ENCODE data around the gene ATE1.

The ATE1 gene

DNA sequence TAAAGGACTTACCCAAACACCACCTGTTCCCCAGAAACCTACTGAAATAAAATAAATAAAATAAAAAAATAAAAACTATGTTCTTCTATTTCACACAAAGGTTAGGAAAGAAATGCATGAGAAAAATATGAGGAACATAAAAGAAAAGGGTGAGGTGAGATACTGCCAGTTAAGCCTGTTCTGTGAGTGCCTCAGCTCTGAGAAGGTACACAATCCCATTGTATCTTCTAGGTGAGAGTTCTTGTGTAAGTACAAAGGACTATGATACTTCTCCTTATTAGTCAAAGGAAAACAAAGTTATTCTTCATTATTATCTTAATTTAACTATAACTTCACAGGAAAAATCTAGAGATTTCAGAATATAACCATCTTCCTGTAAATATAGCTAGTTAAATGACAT is 86.0 kb downstream of the ATE1 start:
- H3K4me3 ChIP-seq (ENCODE audit: low read length), result no peak overlapping the region
- TF ChIP-seq, protein P1, sequence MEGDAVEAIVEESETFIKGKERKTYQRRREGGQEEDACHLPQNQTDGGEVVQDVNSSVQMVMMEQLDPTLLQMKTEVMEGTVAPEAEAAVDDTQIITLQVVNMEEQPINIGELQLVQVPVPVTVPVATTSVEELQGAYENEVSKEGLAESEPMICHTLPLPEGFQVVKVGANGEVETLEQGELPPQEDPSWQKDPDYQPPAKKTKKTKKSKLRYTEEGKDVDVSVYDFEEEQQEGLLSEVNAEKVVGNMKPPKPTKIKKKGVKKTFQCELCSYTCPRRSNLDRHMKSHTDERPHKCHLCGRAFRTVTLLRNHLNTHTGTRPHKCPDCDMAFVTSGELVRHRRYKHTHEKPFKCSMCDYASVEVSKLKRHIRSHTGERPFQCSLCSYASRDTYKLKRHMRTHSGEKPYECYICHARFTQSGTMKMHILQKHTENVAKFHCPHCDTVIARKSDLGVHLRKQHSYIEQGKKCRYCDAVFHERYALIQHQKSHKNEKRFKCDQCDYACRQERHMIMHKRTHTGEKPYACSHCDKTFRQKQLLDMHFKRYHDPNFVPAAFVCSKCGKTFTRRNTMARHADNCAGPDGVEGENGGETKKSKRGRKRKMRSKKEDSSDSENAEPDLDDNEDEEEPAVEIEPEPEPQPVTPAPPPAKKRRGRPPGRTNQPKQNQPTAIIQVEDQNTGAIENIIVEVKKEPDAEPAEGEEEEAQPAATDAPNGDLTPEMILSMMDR (conservative IDR thresholded peaks at IDR 0.05; ENCODE audit: low read length), result no peak

DNA sequence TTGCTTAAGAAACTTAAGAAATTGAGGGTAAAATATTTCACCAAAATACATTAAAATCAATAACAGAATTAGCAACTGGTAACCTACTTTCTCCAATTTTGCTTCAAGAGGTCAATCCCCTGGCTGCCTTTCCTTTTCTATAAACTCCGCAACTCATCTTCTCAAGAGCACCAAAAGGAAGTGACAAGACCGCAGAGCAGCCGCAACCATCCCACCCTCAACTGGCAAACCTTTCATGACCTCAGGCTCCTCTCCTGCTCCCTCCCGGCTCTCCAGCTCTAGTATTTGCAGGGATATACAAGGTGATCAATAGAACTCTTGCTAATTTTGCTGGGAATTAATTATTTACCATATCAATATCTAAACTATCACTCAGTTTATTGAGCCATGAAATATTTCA is 88.9 kb downstream of the ATE1 start:
- no peak for DNase-seq (ENCODE audit: low read depth)

More for the DNA sequence above, 86.0 kb downstream of the ATE1 start:
- no peak for DNase-seq (ENCODE audit: low read depth)

DNA sequence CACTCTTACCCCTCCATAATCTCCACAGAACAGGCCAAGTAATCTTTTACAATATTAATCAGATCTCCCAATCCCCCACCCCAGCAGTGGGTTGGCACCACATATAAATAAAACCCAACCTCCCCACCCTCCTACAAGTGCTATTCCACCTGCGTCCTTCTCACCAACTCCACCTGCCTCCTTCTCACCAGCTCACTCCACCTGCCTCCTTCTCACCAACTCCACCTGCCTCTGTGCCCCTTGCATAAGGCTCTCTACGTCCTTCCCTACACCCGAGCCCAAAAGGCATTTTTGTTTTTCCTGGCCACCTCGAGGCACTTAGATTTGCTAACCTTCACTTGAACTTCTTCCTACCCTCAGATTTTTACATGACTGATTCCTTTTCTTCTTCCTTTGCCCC is 89.7 kb downstream of the ATE1 start:
- DNase-seq (ENCODE audit: low read depth), result no peak
- TF ChIP-seq, protein P1 (conservative IDR thresholded peaks at IDR 0.05; ENCODE audit: low read length), result no peak
- no peak overlapping the region for H3K4me3 ChIP-seq (ENCODE audit: low read length)

More for the DNA sequence above, 88.9 kb downstream of the ATE1 start:
- TF ChIP-seq, protein P1 (conservative IDR thresholded peaks at IDR 0.05; ENCODE audit: low read length), result no peak
- no peak overlapping the region for H3K4me3 ChIP-seq (ENCODE audit: low read length)

GRCh38 chr10:121836171-121836570 is 91.7 kb downstream of the ATE1 start:
- no peak for DNase-seq (ENCODE audit: low read depth)
- H3K4me3 ChIP-seq (ENCODE audit: low read length), result no peak overlapping the region
- TF ChIP-seq, protein P1 (conservative IDR thresholded peaks at IDR 0.05; ENCODE audit: low read length), result no peak

- no peak for DNase-seq (ENCODE audit: low read depth)
- no peak overlapping the region for H3K4me3 ChIP-seq (ENCODE audit: low read length)
- TF ChIP-seq, protein P1 (conservative IDR thresholded peaks at IDR 0.05; ENCODE audit: low read length), result no peak
Observed at GRCh38 chr10:121835376-121835775, 92.5 kb downstream of the ATE1 start.

DNA sequence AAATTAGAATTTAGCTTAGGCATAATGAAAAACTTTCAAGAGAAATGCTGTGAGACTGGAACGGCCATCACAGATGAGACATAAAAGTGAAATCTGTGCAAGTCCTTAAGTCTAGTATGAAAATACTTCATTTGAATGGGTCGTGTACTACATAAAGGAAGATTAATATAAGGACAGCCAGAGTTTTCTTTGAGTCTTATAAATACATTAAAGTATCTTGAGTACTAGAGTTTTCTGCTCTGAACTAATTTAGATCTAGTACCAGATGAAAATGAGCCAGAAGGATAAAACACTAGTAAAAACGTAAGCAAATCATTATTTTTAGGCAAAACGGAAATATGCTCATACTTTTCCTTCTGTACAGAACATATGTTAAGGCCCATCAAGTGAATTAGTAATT is 93.1 kb downstream of the ATE1 start:
- no peak for DNase-seq (ENCODE audit: low read depth)
- H3K4me3 ChIP-seq (ENCODE audit: low read length), result no peak overlapping the region
- TF ChIP-seq, protein P1 (conservative IDR thresholded peaks at IDR 0.05; ENCODE audit: low read length), result no peak

- TF ChIP-seq, protein P1 (conservative IDR thresholded peaks at IDR 0.05; ENCODE audit: low read length), result no peak
- no peak for DNase-seq (ENCODE audit: low read depth)
- no peak overlapping the region for H3K4me3 ChIP-seq (ENCODE audit: low read length)
Observed at GRCh38 chr10:121833387-121833786, 94.4 kb downstream of the ATE1 start.

Data from AG10803 (cell line).